ENCODE results near the gene KIF24. TPM values are rescaled to one million over a fixed set of nuclear protein-coding genes. Genes with fewer than 3 reads are reported as not detected.

KIF24 gene
- total and polyA plus RNA-seq, 2 of the 8 experiments (the other 6 are each of a cell fraction or from before 2014, with no cell fraction given): 2.7 to 3.9 TPM

DNA sequence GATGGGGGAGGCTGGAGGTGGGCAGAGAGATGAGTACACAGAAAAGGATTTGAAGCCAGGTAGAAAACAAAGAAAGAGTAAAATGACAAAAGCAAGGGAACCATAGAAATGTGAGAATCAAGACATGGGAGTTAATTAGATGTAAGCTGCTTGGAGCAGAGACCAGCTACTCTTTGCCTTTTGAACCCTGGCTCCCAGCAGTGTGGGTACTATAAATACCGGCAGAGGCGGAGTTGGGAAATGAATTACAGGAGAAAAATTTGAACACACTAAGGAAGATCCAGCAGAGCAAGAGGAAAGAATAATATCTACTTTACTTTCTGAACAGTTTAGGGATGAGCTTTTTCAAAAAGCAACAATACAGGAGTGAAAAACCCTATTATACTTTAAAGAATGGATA is 36.5 kb downstream of the KIF24 start (continued):
- TF ChIP-seq, protein P1, sequence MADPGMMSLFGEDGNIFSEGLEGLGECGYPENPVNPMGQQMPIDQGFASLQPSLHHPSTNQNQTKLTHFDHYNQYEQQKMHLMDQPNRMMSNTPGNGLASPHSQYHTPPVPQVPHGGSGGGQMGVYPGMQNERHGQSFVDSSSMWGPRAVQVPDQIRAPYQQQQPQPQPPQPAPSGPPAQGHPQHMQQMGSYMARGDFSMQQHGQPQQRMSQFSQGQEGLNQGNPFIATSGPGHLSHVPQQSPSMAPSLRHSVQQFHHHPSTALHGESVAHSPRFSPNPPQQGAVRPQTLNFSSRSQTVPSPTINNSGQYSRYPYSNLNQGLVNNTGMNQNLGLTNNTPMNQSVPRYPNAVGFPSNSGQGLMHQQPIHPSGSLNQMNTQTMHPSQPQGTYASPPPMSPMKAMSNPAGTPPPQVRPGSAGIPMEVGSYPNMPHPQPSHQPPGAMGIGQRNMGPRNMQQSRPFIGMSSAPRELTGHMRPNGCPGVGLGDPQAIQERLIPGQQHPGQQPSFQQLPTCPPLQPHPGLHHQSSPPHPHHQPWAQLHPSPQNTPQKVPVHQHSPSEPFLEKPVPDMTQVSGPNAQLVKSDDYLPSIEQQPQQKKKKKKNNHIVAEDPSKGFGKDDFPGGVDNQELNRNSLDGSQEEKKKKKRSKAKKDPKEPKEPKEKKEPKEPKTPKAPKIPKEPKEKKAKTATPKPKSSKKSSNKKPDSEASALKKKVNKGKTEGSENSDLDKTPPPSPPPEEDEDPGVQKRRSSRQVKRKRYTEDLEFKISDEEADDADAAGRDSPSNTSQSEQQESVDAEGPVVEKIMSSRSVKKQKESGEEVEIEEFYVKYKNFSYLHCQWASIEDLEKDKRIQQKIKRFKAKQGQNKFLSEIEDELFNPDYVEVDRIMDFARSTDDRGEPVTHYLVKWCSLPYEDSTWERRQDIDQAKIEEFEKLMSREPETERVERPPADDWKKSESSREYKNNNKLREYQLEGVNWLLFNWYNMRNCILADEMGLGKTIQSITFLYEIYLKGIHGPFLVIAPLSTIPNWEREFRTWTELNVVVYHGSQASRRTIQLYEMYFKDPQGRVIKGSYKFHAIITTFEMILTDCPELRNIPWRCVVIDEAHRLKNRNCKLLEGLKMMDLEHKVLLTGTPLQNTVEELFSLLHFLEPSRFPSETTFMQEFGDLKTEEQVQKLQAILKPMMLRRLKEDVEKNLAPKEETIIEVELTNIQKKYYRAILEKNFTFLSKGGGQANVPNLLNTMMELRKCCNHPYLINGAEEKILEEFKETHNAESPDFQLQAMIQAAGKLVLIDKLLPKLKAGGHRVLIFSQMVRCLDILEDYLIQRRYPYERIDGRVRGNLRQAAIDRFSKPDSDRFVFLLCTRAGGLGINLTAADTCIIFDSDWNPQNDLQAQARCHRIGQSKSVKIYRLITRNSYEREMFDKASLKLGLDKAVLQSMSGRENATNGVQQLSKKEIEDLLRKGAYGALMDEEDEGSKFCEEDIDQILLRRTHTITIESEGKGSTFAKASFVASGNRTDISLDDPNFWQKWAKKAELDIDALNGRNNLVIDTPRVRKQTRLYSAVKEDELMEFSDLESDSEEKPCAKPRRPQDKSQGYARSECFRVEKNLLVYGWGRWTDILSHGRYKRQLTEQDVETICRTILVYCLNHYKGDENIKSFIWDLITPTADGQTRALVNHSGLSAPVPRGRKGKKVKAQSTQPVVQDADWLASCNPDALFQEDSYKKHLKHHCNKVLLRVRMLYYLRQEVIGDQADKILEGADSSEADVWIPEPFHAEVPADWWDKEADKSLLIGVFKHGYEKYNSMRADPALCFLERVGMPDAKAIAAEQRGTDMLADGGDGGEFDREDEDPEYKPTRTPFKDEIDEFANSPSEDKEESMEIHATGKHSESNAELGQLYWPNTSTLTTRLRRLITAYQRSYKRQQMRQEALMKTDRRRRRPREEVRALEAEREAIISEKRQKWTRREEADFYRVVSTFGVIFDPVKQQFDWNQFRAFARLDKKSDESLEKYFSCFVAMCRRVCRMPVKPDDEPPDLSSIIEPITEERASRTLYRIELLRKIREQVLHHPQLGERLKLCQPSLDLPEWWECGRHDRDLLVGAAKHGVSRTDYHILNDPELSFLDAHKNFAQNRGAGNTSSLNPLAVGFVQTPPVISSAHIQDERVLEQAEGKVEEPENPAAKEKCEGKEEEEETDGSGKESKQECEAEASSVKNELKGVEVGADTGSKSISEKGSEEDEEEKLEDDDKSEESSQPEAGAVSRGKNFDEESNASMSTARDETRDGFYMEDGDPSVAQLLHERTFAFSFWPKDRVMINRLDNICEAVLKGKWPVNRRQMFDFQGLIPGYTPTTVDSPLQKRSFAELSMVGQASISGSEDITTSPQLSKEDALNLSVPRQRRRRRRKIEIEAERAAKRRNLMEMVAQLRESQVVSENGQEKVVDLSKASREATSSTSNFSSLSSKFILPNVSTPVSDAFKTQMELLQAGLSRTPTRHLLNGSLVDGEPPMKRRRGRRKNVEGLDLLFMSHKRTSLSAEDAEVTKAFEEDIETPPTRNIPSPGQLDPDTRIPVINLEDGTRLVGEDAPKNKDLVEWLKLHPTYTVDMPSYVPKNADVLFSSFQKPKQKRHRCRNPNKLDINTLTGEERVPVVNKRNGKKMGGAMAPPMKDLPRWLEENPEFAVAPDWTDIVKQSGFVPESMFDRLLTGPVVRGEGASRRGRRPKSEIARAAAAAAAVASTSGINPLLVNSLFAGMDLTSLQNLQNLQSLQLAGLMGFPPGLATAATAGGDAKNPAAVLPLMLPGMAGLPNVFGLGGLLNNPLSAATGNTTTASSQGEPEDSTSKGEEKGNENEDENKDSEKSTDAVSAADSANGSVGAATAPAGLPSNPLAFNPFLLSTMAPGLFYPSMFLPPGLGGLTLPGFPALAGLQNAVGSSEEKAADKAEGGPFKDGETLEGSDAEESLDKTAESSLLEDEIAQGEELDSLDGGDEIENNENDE (IDR thresholded peaks at IDR 0.05; ENCODE audit: insufficient replicate concordance, low read length): no peak
- TF ChIP-seq TAF1 (IDR thresholded peaks at IDR 0.05; ENCODE audit: low read depth, low read length): no peak

All from H1 (cell line).